ENCODE measurements around the gene GBA2. TPM values are rescaled to one million over a fixed set of nuclear protein-coding genes. Genes with fewer than 3 reads are reported as not detected.
A peak's percentile ranks its signal among the peaks of the same experiment; 100 is the strongest.

Gene GBA2
- total RNA-seq, 1 donor from 2014 or later = 53.7 TPM

GRCh38 chr9:35726931-35727330 lies 22.1 kb downstream of the GBA2 start:
- peak; percentile 42 for DNase-seq (ENCODE audit: low read depth)
- H3K4me3 ChIP-seq (ENCODE audit: low read depth, low read length) = no peak overlapping the region
- H3K27me3 ChIP-seq (ENCODE audit: control insufficient read depth, insufficient read depth, low read length) = no peaks in the 10 kb centered on the region
- TF ChIP-seq CTCF (IDR thresholded peaks at IDR 0.05; ENCODE audit: insufficient read depth, low read length, poor library complexity, severe bottlenecking) = peak; percentile 39
- peaks cover 3% of the 10 kb centered on the region for H3K36me3 ChIP-seq (ENCODE audit: control insufficient read depth, insufficient read depth, low read length)

GRCh38 chr9:35725362-35725761 lies 23.7 kb downstream of the GBA2 start:
- H3K36me3 ChIP-seq (ENCODE audit: control insufficient read depth, insufficient read depth, low read length) = peaks cover 3% of the 10 kb centered on the region
- no peak for TF ChIP-seq CTCF (IDR thresholded peaks at IDR 0.05; ENCODE audit: insufficient read depth, low read length, poor library complexity, severe bottlenecking)
- no peak for DNase-seq (ENCODE audit: low read depth)
- no peaks in the 10 kb centered on the region for H3K27me3 ChIP-seq (ENCODE audit: control insufficient read depth, insufficient read depth, low read length)
- no peak overlapping the region for H3K4me3 ChIP-seq (ENCODE audit: low read depth, low read length)

GRCh38 chr9:35723908-35724307 lies 25.1 kb downstream of the GBA2 start:
- H3K4me3 ChIP-seq (ENCODE audit: low read depth, low read length) = no peak overlapping the region
- no peak for TF ChIP-seq CTCF (IDR thresholded peaks at IDR 0.05; ENCODE audit: insufficient read depth, low read length, poor library complexity, severe bottlenecking)
- DNase-seq (ENCODE audit: low read depth) = no peak
- H3K36me3 ChIP-seq (ENCODE audit: control insufficient read depth, insufficient read depth, low read length) = peaks cover 8% of the 10 kb centered on the region
- no peaks in the 10 kb centered on the region for H3K27me3 ChIP-seq (ENCODE audit: control insufficient read depth, insufficient read depth, low read length)

DNA sequence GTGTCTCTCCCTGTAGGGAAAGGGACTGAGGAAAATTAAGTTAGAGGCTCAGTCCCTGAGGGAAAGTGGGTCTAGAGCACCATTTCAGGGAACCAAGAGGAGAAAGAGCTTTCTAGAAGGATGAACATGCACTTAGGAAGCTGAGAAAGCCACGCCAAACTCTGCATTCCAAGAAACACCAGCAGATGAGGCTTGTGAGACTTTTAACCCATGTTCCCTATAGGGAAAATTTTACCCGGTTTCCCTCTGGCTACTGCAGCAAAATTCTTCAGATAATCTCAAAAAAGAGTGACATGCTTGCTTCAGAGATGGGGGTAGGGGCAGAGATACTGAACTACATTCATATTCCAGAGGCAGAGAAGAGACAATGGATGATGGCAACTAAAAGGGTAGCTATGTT lies 25.6 kb downstream of the GBA2 start:
- no peaks in the 10 kb centered on the region for H3K27me3 ChIP-seq (ENCODE audit: control insufficient read depth, insufficient read depth, low read length)
- DNase-seq (ENCODE audit: low read depth) = no peak
- peaks cover 8% of the 10 kb centered on the region for H3K36me3 ChIP-seq (ENCODE audit: control insufficient read depth, insufficient read depth, low read length)
- TF ChIP-seq CTCF (IDR thresholded peaks at IDR 0.05; ENCODE audit: insufficient read depth, low read length, poor library complexity, severe bottlenecking) = no peak
- no peak overlapping the region for H3K4me3 ChIP-seq (ENCODE audit: low read depth, low read length)

- Histone ChIP-seq H3K36me3 (ENCODE audit: control insufficient read depth, insufficient read depth, low read length) (peaks cover 11% of the 10 kb centered on the region), H3K27me3 (ENCODE audit: control insufficient read depth, insufficient read depth, low read length) (no peaks in the 10 kb centered on the region), H3K4me3 (ENCODE audit: low read depth, low read length) (no peak overlapping the region)
- no peak for DNase-seq (ENCODE audit: low read depth)
- TF ChIP-seq CTCF (IDR thresholded peaks at IDR 0.05; ENCODE audit: insufficient read depth, low read length, poor library complexity, severe bottlenecking) = no peak
These were observed 29.5 kb downstream of the GBA2 start for GRCh38 chr9:35719546-35719945.

GRCh38 chr9:35718721-35719511 lies 30.1 kb downstream of the GBA2 start:
- no peak for TF ChIP-seq CTCF (IDR thresholded peaks at IDR 0.05; ENCODE audit: insufficient read depth, low read length, poor library complexity, severe bottlenecking)
- H3K4me3 ChIP-seq (ENCODE audit: low read depth, low read length) = no peak overlapping the region
- peaks cover 16% of the 10 kb centered on the region for H3K36me3 ChIP-seq (ENCODE audit: control insufficient read depth, insufficient read depth, low read length)
- no peaks in the 10 kb centered on the region for H3K27me3 ChIP-seq (ENCODE audit: control insufficient read depth, insufficient read depth, low read length)
- no peak for DNase-seq (ENCODE audit: low read depth)
